NT2/D1 (cell line): ENCODE data around the gene IFRD1.

Experiments used
- SUZ12 ChIP-seq: IDR thresholded peaks from 2 replicates; pipeline ENCODE4 v1.6.1; 2011; ENCODE audit not compliant: insufficient read length, insufficient read depth; ENCODE audit errors: extremely low read depth
- YY1 ChIP-seq: IDR thresholded peaks from 2 replicates; pipeline ENCODE4 v1.6.1; 2011; ENCODE audit not compliant: insufficient read length, insufficient read depth

- TF ChIP-seq YY1 (no peak), SUZ12 (no peak)
These were observed 34.5 kb downstream of the IFRD1 start for GRCh38 chr7:112484671-112485167.
